HEK293T (cell line): Measurements from ENCODE around the gene LRRC7.

ENCODE experiments used
- CTCF ChIA-PET: fragments of 350-600 bp; formaldehyde crosslinking; extraction: SDS; loops from one replicate; lab custom pipeline; 2021; ENCODE audit warnings: antibody characterized with exemption, inconsistent platforms; lab: Yijun Ruan, JAX
- POLR2A ChIA-PET: fragments of 350-600 bp; formaldehyde crosslinking; extraction: SDS; loops from one replicate; lab custom pipeline; 2020; ENCODE audit warnings: antibody characterized with exemption, inconsistent platforms; lab: Yijun Ruan, JAX
- DNase-seq: peaks from one replicate; pipeline ENCODE4 v3.0.0; 2012; ENCODE audit warnings: mixed read lengths; ENCODE audit errors: extremely low spot score
- ARNT ChIP-seq: fragments of 450-650 bp; IDR thresholded peaks from 2 replicates; pipeline ENCODE4 v1.6.1; 2017; ENCODE audit warnings: mild to moderate bottlenecking
- BHLHE40 ChIP-seq: fragments of 450-650 bp; IDR thresholded peaks from 2 replicates; pipeline ENCODE4 v1.6.1; 2016; ENCODE audit warnings: mild to moderate bottlenecking, moderate library complexity, borderline replicate concordance
- CTBP1 ChIP-seq: fragments of 450-650 bp; IDR thresholded peaks from 2 replicates; pipeline ENCODE4 v1.6.1; 2016; ENCODE audit warnings: borderline replicate concordance
- ELF4 ChIP-seq: fragments of 450-650 bp; IDR thresholded peaks from 2 replicates; pipeline ENCODE4 v1.6.1; 2017; ENCODE audit warnings: antibody characterized with exemption
- FOXA1 ChIP-seq: fragments of 450-650 bp; IDR thresholded peaks from 2 replicates; pipeline ENCODE4 v1.6.1; 2016; ENCODE audit warnings: mild to moderate bottlenecking
- FOXK2 ChIP-seq: fragments of 450-650 bp; IDR thresholded peaks from 2 replicates; pipeline ENCODE4 v1.6.1; 2016; ENCODE audit warnings: mild to moderate bottlenecking
- FOXM1 ChIP-seq: fragments of 450-650 bp; IDR thresholded peaks from 2 replicates; pipeline ENCODE4 v1.6.1; 2017; ENCODE audit warnings: mild to moderate bottlenecking, borderline replicate concordance
- HDGF ChIP-seq: fragments of 450-650 bp; IDR thresholded peaks from 2 replicates; pipeline ENCODE4 v1.6.1; 2017; ENCODE audit warnings: antibody characterized with exemption, borderline replicate concordance
- L3MBTL2 ChIP-seq: fragments of 450-650 bp; conservative IDR thresholded peaks from 2 replicates; pipeline ENCODE4 v1.6.1; 2016; ENCODE audit warnings: mild to moderate bottlenecking
- LEF1 ChIP-seq: fragments of 450-650 bp; IDR thresholded peaks from 2 replicates; pipeline ENCODE4 v1.6.1; 2017; ENCODE audit warnings: mild to moderate bottlenecking, borderline replicate concordance
- NFRKB ChIP-seq: fragments of 450-650 bp; IDR thresholded peaks from 2 replicates; pipeline ENCODE4 v1.6.1; 2016; ENCODE audit warnings: mild to moderate bottlenecking, moderate library complexity
- PKNOX1 ChIP-seq: fragments of 450-650 bp; IDR thresholded peaks from 2 replicates; pipeline ENCODE4 v1.6.1; 2016
- SP1 ChIP-seq: fragments of 450-650 bp; IDR thresholded peaks from 2 replicates; pipeline ENCODE4 v1.6.1; 2017
- SUZ12 ChIP-seq: fragments of 450-650 bp; IDR thresholded peaks from 2 replicates; pipeline ENCODE4 v1.6.1; 2016; ENCODE audit warnings: mild to moderate bottlenecking
- TARDBP ChIP-seq: fragments of 450-650 bp; IDR thresholded peaks from 2 replicates; pipeline ENCODE4 v1.6.1; 2016
- ZNF384 ChIP-seq: fragments of 450-650 bp; IDR thresholded peaks from 2 replicates; pipeline ENCODE4 v1.6.1; 2016

Gene LRRC7

GRCh38 chr1:69693921-69694675 is 126.4 kb downstream of the LRRC7 start:
- no peak for DNase-seq
- POLR2A ChIA-PET, result no interaction called here
- CTCF ChIA-PET, result no interaction called here
- TF ChIP-seq FOXM1, result no peak
- no peak for TF ChIP-seq ZNF384
- no peak for TF ChIP-seq TARDBP
- TF ChIP-seq FOXA1, result no peak
- no peak for TF ChIP-seq BHLHE40
- TF ChIP-seq SUZ12, result no peak
- no peak for TF ChIP-seq CTBP1
- TF ChIP-seq L3MBTL2, result no peak
- TF ChIP-seq FOXK2, result no peak
- no peak for TF ChIP-seq ARNT
- no peak for TF ChIP-seq HDGF
- TF ChIP-seq ELF4, result no peak
- no peak for TF ChIP-seq PKNOX1
- no peak for TF ChIP-seq SP1
- no peak for TF ChIP-seq NFRKB
- TF ChIP-seq LEF1, result no peak

GRCh38 chr1:69697340-69697739 is 129.6 kb downstream of the LRRC7 start:
- ChIA-PET POLR2A (no interaction called here), CTCF (no interaction called here)
- no peak for TF ChIP-seq NFRKB
- TF ChIP-seq PKNOX1, result no peak
- no peak for TF ChIP-seq ZNF384
- TF ChIP-seq ARNT, result no peak
- no peak for TF ChIP-seq CTBP1
- DNase-seq, result no peak

GRCh38 chr1:69700770-69701169 is 133.0 kb downstream of the LRRC7 start:
- peak; percentile 48 for DNase-seq
- ChIA-PET POLR2A (no interaction called here), CTCF (interaction anchor here (0.8 kb wide), 1 partner anchor 11 kb away, joined by 3 read pairs; no protein-coding TSS in a partner anchor)
- TF ChIP-seq PKNOX1 (no peak), L3MBTL2 (no peak), CTBP1 (no peak), SP1 (no peak), ARNT (no peak), ZNF384 (no peak), LEF1 (no peak), HDGF (no peak), FOXK2 (no peak)

- TF ChIP-seq FOXM1 (no peak), ZNF384 (no peak), FOXA1 (no peak), ELF4 (no peak), SUZ12 (no peak), FOXK2 (no peak), PKNOX1 (no peak), L3MBTL2 (no peak), NFRKB (no peak), HDGF (no peak), CTBP1 (no peak), TARDBP (no peak), SP1 (no peak), LEF1 (no peak), BHLHE40 (no peak), ARNT (no peak)
- no peak for DNase-seq
- ChIA-PET CTCF (interaction anchor here (0.5 kb wide), 1 partner anchor 322 kb away, joined by 8 read pairs; no protein-coding TSS in a partner anchor), POLR2A (no interaction called here)
Measured at GRCh38 chr1:69702085-69702484, 134.4 kb downstream of the LRRC7 start.

GRCh38 chr1:69706473-69706872 is 138.8 kb downstream of the LRRC7 start:
- TF ChIP-seq PKNOX1, result no peak
- TF ChIP-seq HDGF, result no peak
- no peak for TF ChIP-seq ELF4
- no peak for TF ChIP-seq TARDBP
- no peak for TF ChIP-seq SP1
- no peak for TF ChIP-seq FOXM1
- no peak for TF ChIP-seq FOXK2
- TF ChIP-seq ARNT, result no peak
- no peak for TF ChIP-seq CTBP1
- TF ChIP-seq LEF1, result no peak
- TF ChIP-seq FOXA1, result no peak
- TF ChIP-seq BHLHE40, result no peak
- TF ChIP-seq L3MBTL2, result no peak
- no peak for TF ChIP-seq ZNF384
- CTCF ChIA-PET, result no interaction called here
- no peak for DNase-seq
- POLR2A ChIA-PET, result no interaction called here
